GM21515 (cell line): ENCODE results near the gene NEK7.

ENCODE experiments used
- ATAC-seq: cut with Tn5 transposase; IDR thresholded peaks from one replicate; pipeline ENCODE4 v1.9.1; 2021; ENCODE audit not compliant: unreplicated experiment

The NEK7 gene

GRCh38 chr1:198141668-198142351 is 15.0 kb upstream of the NEK7 start:
- ATAC-seq = no peak

- ATAC-seq = no peak
Observed at GRCh38 chr1:198143797-198144196, 13.0 kb upstream of the NEK7 start.

- ATAC-seq = no peak
Observed at GRCh38 chr1:198147216-198147615, 9.6 kb upstream of the NEK7 start.

GRCh38 chr1:198150369-198150768 is 6.4 kb upstream of the NEK7 start:
- no peak for ATAC-seq

DNA sequence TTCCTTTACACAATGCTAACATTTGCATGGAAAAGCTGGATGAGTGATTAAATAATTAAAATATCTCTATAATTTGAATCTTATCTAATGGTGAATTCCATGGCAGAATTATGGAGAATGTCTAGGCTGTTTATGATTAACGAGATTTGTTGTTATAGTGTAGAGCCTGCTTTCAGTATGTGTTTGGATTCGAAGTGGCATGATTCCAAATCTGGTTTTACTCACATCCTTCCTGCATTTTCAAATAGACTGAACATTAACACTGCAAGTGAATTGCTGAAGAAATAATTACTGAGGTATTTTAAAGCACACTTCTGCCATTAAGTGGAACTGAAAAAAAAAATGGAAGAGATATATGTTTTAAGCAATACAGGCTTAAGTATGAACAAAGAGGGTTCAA is 5.1 kb upstream of the NEK7 start:
- ATAC-seq = no peak

- ATAC-seq = no peak
Observed at GRCh38 chr1:198153103-198153502, 3.7 kb upstream of the NEK7 start.

DNA sequence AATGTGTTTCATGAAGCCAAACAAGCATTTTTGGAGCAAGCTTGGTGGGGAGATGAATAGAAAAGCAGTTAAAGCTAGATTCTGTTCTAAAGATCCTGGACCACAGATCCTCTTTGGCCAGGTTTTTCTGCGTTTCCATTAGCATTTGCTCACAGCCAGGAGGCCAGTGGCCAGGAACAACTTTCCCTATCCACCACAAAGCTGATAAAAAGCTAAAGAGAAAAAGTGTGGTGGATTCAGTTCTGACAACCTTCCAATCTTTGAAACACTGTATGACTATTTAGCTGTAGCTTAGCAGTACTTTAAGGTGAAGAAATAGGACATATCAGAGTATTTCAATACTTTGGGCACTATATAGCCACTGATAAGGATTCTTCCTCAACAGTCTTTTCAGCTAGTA is 3.0 kb upstream of the NEK7 start:
- ATAC-seq = no peak

- ATAC-seq = no peak
Observed at GRCh38 chr1:198155253-198155652, 1.5 kb upstream of the NEK7 start.

- peak; percentile 27 for ATAC-seq
Observed at GRCh38 chr1:198156111-198156744, 570 bp upstream of the NEK7 start.

DNA sequence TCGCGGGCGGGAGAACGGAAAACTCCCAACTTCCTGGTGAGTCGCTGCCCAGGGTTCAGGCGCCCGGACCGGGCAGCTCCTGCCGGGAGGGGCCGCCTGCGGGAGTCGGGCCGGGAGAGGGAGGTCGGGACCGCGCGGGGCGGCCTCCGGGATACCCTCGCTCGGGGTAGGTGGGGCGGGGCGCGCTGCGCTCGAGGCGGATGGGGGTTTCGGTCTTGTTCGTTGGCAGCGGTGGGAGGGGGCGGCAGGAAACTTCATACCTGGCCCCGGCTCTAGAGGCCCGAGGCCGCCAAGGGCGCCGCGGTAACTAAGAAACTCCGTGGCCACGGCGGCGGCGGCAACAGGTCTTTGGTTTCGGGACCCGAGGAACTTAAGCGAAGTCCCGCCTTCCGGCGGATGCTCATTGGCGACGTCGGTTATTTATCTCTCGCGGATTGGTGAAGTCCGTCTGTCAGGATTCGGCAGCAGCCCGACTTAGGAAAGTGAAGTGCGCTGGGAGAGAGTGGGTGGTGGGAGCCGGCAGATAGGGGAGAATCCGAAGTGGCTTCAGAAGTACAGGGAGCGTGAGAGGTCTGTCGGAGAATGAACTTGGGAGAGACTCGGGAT is 546 bp downstream of the NEK7 start:
- ATAC-seq = peak; percentile 41

DNA sequence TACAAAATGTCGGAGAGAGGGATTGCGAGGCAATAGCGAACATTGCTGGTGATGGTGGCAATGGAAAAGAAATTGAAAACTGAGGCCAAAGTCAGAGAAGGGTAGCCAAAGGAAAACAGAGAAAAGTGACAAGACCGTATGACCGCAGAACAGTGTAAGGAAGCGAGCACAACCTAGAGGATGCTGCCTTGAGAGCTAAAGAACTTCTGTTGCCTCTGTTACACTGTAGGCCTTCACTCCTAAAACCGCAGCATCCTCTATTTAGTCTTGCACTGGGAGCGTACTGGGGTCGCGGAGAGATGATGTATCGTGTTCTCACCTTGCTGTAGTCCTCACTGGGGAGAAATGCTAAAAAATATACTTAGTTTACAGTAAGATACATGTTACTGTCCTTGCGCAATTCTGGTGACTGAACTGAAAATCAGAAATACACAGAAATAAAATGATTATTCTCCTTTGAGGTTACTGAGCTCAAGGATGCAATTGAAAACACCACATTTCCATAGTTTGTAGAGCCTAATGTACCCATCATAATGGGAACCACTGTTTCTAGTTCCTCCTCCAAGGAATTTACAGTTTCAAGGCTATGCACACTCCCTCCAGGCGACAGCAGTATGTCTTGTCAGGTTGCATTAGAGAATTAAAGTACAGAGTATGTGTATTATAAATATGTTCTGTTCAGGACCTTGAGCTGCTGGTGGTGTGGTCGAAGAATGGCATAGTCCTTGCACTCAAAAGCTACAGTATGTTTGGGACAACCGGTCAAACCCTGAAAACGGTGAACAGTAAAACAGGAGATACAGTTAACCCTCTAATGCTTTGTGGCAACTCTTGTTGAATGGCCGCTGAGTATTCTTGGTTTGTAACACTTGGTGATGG is 1.3 kb downstream of the NEK7 start:
- no peak for ATAC-seq

DNA sequence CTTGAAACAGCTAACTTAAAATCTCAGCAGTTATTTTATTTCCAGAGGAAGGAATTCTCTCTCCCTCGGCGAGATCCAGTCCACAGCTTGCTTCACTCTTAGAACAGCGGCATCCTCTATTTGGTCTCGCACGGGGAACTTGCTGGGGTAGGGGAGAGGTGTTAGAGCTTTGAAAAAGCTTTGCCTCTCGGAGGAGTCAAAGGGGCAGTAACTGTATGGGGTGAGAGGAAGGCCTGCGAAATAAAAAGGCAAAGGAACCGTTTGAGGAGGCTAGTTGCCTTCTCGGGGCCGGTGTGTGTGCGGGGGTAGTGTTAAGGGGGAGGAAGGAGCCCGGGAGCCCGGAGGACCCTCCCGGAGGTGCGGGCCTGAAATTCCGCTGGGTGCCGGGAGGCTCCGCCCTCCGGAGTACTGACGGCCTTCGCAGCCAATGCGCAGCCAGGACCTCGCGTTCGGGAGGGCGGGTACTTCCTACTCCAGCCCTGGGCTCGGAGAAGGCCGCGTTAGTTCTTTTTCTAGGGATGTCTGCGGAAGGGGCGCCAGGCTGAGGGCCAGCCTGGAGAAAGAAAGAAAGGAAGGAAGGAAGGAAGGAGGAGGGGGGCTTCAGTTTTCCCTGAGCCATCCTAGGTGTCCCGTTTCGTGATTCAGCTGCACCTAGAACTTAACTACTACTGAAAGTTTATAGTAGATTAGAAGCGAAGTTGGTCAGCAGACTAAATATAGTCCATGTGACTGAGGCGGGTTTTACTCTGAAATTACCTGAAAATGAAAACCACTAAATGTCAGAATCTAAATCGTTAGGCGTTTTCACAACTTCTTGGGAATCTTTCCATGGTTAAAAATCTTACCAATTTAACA is 2.2 kb downstream of the NEK7 start:
- peak; percentile 70 for ATAC-seq

GRCh38 chr1:198160222-198160621 is 3.4 kb downstream of the NEK7 start:
- ATAC-seq = no peak

GRCh38 chr1:198160946-198161614 is 4.3 kb downstream of the NEK7 start:
- no peak for ATAC-seq

- ATAC-seq = no peak
Observed at GRCh38 chr1:198161718-198162090, 4.9 kb downstream of the NEK7 start.

DNA sequence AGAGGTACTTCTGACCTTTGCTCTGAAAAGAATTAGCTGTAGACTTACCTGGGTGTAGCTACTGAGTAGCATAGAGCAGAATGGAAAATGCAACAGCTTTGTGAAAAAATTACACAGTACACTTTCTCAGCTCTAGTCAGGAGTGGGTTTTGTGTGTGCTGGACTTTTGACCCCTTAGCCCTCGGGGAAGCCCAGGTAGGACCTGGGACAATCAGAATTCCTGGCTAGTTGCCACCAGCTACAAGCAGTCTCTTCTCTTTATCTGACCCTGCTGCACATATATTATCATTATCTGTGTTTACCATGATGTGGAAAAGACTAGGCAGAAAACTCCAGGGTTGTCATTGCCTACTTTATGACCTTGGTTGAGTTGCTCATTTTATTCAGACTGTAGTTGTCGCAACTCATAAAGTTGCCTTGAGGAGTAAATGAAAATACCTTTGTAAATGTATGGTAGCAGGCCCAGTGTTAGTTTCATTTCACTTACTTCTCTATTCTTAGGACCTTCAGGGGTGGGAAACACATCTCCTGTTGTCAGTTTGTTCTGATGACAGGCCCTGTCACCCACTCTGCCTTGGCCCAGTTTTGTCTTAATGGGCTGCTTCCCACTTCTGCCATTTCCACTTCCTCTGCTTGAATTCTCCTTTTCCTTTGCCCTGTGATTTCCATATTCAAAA is 5.4 kb downstream of the NEK7 start:
- ATAC-seq = peak; percentile 23

GRCh38 chr1:198165927-198166647 is 9.3 kb downstream of the NEK7 start:
- no peak for ATAC-seq

- no peak for ATAC-seq
Observed at GRCh38 chr1:198166900-198167299, 10.1 kb downstream of the NEK7 start.

DNA sequence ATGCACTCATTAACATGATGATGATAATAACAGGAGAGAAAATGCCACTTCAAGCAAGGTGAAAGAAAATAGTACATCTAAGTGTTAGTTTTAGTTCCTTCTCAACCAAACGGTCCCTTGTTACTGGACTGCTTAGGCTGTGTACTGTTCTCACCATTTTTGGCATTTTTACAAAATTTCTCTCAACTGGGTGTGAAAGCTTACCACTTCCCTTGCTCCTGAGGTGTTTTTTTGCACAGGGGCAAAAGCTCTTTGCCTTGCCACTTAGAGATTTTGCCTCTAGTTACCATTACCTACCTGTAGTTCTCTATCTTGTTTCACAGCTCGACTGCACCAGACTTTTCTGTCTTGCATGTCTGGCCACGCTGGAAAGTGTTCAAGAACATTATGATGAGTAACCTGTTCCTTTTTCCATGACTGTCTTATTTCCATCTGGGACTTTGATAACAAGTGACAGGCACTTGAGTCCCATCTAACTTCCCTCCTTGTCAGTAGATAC is 10.7 kb downstream of the NEK7 start:
- peak; percentile 61 for ATAC-seq
